GM23248 (cell line): ENCODE measurements around the gene SLC23A1.

Experiments
- EZH2 ChIP-seq: fragments of 200-600 bp; sonication (generic); IDR thresholded peaks from 2 replicates; pipeline ENCODE4 v1.6.1; 2018; ENCODE audit warnings: antibody characterized with exemption, mild to moderate bottlenecking; ENCODE audit not compliant: insufficient read depth, poor library complexity, severe bottlenecking
- EZH2phosphoT487 ChIP-seq: fragments of 200-600 bp; sonication (generic); IDR thresholded peaks from 2 replicates; pipeline ENCODE4 v1.6.1; 2018; ENCODE audit warnings: antibody characterized with exemption, moderate library complexity, mild to moderate bottlenecking, low read depth; ENCODE audit not compliant: insufficient read depth

DNA sequence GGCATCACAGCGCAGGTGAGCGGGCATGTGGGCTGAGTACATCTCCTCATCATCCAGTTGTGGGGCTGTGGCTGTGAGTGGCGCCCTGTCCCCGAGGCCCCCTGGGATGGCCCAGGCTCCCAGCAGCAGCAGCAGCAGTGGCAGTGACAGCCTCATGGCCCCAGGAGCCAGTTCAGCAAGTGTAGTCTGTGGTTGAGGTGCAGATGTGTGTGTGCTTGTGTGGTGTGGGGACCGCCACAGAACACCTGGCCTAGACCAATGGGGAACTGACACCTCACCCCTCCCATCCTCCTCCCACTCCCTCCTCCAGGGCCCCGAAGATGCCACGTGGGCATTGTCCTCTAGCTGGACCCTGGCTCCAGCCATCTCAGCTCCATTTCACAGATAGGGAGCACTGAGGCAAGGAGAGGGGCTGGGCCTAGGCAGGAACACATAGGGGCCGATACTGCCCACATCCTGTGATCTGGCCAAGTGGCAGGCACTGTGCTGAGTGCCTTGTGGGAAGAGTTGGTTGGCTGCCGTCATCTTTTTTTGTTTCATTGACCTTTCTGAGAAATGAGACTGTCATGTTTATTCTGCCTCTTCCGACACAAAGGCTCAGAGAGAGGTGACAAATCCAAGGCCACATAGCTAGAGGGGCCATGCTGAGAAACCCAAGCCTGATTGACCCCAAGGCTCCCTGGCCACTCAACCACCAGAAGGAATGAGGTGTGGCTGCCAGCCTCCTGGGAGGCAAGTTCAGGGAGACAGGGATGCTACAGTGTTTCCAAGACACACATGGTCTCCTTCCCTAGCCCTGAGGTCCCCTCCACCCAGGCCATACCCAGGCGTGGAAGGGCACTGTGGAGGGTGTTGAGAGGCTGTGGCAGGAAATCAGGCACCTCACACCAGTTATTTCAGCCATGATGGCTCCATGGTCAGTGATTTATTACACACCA, 6.9 kb upstream of the SLC23A1 start, which contains the start of gene MZB1:
- TF ChIP-seq EZH2phosphoT487 (no peak), EZH2 (no peak)
